A204.1 (cell line): ENCODE data around the gene ZNF580.

Experiments used
- FAIRE-seq: peaks from 2 replicates; lab custom pipeline; 2012; peaks lifted over from hg19 to GRCh38; lab: Jason Lieb, UNC

The ZNF580 gene, protein sequence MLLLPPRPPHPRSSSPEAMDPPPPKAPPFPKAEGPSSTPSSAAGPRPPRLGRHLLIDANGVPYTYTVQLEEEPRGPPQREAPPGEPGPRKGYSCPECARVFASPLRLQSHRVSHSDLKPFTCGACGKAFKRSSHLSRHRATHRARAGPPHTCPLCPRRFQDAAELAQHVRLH

DNA sequence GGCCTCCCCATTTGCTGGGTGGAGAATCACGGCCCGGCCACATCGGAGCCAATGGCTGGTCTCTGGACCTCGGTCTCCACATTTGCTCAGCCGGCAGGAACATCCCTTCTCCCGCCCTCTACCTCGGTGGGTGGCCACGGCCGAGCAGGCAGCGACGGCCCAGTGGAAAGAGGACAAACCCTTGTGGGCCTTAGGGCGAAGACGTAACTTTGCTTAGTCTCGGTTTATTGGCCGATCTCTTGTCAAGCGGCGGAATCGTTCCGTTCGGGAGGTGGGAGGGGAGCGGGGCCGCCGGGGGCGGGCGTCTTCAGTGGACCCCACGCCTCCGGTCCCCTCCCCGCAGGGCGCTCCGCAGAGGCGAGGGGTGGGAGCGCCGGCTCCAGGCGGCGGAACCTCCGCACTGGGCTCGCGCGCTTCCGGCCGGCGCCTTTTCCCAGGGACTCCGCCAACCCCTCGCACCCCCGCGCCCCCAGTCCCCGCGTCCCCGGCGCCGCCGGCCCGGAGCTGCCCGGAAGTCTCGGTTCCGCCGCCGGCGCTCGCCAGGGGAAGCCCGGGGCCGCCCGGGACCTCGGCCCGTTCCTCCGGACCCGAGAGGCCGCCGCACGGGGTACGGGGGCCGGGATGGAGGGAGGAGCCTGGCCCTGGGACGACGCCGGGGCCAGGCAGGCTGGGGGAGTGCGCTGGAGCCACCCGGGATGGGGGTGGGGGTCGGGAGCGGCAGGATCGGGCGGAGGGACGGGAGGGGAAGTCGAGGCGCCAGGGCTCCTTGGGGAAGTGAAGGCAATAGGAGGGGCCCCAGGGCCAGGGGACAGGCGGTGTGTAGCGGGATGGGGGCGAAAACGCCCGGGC, at the start of gene ZNF580:
TSS of gene ZNF580 (plus strand) at position 426 of the 849 bp plus-strand sequence. CDS start 1,507 bp downstream, outside the sequence.
- FAIRE-seq = peak; percentile 14

GRCh38 chr19:55591555-55591954, 49.2 kb upstream of the ZNF580 start:
- no peak for FAIRE-seq

DNA sequence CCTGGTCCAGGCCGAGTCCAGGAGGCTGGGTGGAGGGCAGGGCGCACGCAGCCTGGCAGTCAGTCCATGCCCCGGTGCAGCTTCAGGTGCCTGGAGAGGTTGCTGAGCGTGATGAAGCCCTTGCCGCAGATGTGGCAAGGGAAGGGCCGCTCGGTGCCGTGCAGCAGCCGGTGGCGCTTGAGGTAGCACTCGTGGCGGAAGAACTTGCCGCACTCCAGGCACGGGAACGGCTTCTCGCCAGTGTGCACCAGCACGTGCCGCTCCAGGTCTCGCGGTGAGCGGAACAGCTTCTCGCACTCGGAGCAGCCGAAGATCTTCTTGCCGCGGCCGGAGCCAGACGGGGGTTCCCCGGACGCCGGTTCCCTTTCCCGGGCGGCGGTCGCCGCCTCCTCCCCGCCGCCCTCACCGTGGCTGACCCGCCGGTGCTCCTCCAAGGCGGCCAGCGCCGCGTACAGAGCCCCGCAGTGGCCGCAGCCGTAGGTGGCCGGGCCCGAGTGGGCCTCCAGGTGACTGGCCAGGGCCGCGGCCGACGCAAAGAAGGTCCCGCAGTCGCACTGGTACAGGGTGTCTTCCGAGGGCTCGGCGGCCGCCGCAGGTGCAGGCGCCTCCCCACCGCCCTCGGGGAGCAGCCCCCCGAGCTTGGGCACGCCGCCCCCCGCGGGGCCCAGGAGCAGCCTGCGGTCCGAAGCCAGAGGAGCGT, 48.3 kb upstream of the ZNF580 start:
- no peak for FAIRE-seq

DNA sequence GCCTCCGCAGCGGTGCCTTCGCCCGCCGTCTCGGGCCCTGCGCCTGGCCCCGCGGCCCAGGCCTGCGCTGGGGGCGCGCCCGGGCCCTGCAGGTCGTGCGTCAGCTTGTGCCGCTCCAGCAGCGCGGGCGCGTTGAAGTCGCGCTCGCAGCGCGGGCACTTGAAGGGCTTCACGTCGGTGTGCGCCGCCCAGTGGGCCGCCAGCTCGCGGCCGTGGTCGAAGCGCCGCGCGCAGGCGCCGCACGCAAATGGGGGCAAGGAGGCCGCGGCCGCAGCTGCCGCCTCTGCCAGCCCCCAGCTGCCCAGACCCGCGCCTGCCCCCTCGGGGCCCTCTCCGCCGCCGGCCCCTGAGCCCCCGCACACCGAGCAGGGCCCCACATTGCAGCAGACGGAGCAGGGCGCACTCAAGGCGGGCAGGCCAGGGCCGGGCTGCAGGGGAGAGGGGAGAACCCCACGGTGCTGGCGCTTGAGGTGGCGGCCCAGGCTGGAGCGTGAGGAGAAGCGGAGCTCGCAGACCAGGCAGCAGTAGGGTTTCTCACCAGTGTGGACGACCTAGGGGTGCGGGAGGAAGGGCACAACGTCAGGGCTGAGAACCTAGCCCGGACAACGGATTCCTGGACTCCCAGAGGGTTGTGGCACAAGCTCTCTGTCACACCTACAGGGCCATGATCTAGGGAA, 47.6 kb upstream of the ZNF580 start:
- FAIRE-seq = no peak

- no peak for FAIRE-seq
These were observed 45.7 kb upstream of the ZNF580 start for GRCh38 chr19:55594996-55595545.

DNA sequence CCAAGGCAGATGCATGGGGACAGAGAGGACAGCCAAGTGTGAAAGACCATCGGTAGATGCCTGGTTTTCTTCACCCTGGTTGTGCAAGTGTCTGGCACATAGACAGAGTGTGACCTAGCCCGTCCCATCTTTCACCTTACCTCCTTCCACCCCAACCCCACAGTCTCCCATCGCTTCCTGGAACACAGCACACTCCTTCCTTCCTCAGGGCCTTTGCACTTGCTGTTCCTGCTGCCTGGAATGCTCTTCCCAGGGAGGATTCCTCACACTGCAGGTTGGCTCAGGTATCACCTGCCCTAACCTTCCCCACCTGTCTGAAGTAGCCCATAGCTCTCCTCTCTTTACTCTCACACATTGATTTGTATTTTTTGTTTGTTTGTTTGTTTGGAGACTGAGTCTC, 44.5 kb upstream of the ZNF580 start:
- no peak for FAIRE-seq

DNA sequence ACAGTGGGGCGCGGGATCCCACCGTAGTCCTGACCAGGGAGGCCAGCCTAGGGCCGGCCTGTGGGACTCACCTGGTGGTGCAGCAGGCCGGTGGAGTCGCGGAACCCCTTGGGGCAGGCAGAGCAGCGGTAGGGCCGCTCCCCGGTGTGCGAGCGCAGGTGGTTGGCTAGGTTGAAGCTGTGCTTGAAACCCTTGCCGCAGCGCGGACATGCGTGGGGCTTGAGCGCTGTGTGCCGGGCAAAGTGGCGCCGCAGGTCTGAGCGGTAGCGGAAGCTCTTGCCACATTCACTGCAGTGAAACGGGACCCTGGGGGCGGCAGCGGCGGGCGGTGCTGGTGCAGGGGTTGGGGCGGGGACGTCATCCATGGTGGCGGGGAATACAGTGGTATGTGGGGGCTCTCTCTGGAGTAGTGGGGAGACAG, 43.3 kb upstream of the ZNF580 start:
- no peak for FAIRE-seq

DNA sequence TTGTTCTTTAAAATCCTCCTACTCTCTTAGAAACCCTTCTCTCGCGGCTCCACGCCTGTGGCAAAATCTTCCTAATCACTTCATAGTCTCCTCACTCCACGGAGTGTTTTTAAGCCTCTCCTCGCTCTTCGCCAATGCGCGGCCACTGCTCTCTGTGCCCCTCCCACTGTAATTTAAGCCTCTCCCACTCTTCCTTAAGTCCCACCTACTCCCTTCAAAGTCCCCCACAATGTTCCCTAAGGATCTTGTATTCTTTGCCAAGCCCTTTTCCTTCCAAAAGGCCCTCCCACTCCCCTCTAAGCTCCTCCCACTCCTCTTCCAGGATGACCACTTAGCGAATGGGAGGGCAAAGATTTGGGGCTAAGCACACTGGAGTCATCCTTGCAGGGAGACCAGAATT, 42.8 kb upstream of the ZNF580 start:
- no peak for FAIRE-seq

GRCh38 chr19:55598719-55599467, 41.9 kb upstream of the ZNF580 start:
- FAIRE-seq = peak; percentile 98

DNA sequence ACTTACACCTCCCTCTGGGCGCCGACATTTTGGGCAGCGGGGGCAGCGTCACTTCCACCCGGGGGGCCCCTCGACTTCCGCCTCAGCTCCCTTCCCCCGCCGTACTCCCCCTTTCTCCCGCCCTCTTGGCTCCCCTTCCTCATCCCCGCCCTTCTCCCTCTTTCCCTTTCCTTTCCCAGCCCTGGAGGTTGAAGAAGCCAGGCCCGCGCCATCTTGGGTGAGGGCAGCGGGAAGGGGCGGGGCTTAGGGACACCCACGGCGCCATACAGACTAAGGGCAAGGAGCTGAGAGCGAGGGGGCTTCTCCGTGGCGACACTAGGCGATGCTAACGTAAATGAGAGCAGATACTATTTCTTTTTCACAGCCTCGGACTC, 41.3 kb upstream of the ZNF580 start, which contains the start of gene FIZ1:
TSS of gene FIZ1 (minus strand) at position 50 of the 374 bp plus-strand sequence. CDS start 1,652 bp downstream, outside the sequence.
- peak; percentile 97 for FAIRE-seq

DNA sequence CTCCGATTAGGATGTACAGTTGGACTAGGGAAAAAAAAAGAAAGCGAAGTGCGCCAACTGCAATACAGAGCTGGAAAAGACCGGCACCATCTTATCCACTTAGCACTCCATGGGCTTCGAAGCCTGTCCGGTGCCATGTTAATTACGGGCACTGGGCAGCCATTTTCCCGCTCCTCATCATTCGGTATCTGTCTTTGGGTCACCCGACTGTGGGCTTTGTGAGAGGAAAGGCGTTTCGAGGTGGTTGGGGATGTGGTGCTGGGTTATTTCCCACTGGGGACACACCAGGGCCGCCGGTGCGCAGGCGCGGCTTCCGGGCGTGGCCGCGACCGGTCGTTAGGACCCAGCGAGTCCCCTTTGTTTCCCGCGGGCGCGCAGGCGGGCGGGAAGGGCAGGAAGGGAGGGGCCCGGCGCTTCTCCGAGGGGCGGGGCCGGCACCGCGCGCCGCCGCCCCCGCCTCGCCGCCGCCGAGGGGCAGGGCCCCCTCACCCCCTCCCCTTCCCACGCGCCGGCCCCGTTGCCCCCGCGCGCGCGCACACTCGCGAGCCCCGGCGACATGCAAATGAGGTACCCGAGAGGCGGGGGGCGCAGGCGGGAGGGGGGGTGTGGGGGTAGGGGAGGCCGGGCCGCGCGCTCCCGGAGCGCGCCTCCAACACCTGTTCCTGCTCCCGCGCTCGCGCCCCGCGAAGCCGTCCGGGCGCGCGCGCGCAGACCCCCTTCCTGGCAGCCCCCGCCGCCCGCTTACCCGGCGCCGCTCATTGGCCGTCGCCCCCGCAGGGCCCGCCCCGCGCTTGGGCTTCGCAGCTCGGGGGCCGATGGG, 40.8 kb upstream of the ZNF580 start, which contains the start of gene ZNF524:
TSS of gene ZNF524 (plus strand) at position 447 of the 820 bp plus-strand sequence. CDS start 1,825 bp downstream, outside the sequence.
- no peak for FAIRE-seq

DNA sequence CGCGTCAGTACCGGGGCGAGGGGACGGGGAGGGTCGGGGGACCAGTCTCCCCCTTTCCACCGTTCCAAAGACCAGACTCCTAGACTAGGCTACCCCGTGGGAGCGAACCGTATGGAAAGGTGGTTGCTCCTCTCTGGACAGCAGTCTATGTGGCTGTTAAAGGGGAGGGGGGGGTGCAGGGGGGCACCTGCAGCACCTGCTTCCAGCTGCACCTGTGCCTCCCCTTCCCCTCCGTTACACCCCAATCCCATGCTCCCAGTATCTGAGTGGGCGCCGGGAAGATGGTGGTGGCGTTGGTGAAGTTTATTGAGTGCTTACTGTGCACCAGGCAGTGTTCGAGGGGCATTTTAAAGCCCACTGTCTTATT, 40.2 kb upstream of the ZNF580 start:
- FAIRE-seq = no peak

DNA sequence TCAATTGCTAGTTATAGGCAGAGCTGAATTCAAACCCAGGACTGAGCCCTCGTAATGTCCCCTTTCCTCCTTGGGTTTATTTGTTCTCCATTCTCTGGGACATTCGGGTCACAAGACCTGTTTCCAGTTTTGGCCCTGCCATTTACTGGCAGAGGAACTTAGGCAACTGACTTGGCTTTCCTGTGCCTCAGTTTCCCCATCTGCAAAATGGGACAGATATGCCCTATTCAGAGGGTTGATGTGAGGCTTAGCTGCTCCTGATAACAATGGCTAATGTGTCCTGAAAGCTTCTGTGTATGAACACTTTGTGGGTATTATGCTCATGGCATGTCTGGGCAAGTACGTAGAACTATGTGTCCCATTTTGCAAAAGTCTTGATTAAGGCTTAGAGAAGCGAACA, 39.7 kb upstream of the ZNF580 start:
- FAIRE-seq = no peak

GRCh38 chr19:55602104-55603001, 38.4 kb upstream of the ZNF580 start:
- FAIRE-seq = no peak

GRCh38 chr19:55603115-55603514, 37.7 kb upstream of the ZNF580 start:
- FAIRE-seq = no peak

DNA sequence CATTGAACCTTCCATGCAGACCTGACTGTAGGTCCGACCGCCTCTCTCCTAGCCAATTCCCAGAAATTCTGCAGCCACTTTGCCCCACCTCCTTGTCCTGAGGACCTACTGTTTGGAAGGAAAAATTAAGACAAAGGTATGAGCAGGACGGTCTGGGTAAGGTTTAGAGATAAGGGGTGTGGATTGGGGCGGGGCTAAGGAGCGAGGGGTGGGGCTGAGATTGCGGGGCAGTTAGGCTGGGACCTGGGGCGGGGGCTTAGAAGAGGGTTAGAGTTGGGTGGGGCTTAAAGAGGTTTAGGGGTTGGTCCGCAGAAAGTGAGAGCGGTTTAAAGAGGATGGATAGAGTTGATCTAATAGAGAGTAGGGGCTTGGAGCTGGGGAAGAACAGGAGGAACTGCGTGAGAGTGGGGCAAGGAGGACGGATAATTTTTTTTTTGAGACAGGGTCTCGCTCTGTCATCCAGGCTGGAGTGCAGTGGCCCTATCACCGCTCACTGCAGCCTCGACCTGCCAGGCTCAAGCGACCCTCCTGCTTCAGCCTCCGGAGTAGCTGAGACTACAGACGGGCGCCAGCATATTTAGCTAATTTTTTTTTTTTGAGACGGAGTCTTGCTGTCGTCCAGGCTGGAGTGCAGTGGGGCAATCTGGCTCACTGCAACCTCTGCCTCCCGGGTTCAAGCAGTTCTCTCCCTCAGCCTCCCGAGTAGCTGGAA, 37.1 kb upstream of the ZNF580 start:
- FAIRE-seq = no peak

GRCh38 chr19:55605207-55605636, 35.6 kb upstream of the ZNF580 start:
- peak; percentile 83 for FAIRE-seq

GRCh38 chr19:55605637-55606470, 34.9 kb upstream of the ZNF580 start, which contains the start of gene ZNF865:
TSS of gene ZNF865 (plus strand) at chr19:55605647. CDS start at chr19:55613619, 7,972 bp downstream.
- no peak for FAIRE-seq
